ENCODE data around the gene TRIL.

Gene TRIL

DNA sequence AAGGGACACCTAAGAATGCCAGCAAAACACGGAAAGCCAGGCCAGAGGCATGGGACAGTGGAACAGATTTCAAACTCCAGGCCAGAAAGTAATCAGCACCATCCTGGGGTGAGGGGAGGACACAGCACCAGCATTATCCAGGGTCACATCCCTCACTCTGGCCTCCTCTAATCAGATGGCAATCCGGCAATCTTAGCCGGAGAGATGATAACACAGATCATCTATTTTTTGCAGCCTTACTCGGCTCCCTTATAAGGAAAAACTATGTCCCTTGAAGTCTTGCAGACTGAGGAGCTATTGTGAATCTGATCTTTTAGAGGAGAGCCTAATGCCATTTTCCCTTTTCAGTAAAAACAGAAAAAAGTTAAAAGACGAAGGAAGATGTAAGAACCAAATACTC lies 16.5 kb downstream of the TRIL start:
- FAIRE-seq: peak; percentile 42
- DNase-seq (ENCODE audit: low spot score): no peak

DNA sequence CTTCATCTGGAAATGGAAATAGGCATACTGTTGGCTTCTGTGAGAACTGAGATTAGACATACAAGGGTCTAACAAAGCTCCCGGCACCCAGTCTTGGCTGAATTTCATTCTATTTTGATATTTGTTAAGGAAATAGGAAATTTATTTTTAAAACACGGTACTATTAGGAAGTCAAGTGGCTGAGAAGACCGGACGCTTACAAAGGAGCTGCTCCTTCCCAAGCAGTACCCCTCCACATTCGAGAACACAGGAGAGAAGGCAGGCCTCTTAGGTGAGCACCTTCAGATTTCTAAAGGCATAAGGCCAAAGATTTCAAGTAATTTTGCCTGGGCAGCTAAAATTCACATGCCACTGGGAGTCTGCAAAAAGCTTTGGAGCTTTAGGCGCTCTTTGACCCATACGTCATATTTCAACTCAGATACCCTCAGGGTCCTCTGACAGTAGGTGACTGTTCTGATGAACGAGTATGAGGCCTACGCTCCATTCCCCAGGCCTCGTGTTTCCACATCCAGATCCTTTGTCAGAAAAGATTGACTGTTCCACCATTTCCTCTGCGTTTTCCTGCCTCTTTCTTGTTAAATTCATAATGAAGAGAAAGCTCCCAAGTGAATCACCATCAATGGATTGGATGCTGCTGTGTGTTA lies 17.3 kb downstream of the TRIL start:
- FAIRE-seq: no peak
- no peak for DNase-seq (ENCODE audit: low spot score)

DNA sequence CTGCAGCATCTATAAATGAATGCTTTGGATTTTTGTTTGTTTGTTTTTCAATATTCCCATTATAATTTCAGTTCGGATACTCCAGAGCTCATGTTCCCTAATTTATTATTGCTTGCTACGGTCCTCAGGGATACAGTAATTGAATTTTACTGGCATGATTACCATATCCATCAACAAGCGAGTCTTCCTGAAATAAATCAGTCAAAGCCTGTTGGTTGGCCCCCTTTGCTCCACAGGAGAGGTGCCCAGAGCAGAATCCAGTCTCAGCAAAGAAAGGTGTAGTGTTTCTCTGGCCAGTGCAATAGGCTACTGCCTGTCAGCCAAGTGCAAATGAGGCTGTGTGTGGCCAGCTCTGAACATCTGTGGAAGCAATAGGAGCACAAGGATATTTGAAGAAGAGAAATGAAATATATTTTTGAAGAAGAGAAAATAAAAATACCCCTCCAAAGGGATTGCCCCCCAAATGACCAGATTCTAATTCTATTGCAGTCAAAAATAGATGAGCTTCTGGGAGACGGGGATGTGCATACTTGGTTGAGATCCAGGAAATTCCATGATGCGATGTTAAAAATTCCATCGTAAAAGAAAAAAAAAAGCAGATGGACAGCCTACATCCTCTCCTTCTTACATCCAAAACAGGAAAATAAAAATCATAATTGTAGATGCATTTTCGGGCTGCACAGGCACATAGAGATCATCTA lies 18.1 kb downstream of the TRIL start:
- FAIRE-seq: no peak
- no peak for DNase-seq (ENCODE audit: low spot score)

DNA sequence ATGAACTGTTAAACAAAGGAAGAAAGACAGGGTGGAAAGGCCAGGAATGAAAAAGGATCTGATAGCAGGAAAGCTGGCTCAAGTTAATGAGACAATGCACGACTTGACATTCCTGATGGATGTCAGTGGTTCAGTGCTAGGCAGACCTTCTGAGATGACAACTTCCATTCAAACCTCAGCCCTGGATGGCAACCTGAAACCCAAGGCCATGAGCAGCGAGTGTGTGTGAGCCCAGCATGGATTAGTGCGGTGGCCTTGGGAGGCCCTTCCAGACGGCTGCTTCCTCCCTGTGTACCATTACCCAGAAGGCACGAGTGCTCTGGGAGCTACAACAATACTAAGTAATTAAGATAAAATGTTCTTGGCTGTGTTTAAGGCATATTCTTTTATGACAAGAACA lies 18.8 kb downstream of the TRIL start:
- FAIRE-seq (no peak), DNase-seq (ENCODE audit: low spot score) (no peak)

DNA sequence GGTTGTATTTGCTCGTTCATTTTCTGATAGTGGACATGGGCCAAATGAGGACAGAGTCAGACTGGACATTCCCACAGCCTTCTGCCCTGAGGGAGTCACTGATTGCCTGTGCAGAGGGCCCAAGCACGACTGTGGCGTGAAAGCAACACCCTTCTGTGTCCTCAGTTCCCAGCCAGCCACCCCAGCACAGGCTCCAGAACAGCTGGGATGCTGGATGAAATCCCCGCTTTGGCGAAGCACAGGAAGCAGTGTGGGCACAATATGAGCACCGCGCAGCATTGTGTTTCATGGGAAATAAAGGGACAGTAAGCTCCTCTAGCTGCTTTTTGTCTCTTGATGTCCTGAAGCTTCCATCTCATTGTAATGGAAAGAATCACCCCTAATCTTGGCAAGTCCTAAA lies 20.5 kb downstream of the TRIL start:
- DNase-seq (ENCODE audit: low spot score) (no peak), FAIRE-seq (no peak)

DNA sequence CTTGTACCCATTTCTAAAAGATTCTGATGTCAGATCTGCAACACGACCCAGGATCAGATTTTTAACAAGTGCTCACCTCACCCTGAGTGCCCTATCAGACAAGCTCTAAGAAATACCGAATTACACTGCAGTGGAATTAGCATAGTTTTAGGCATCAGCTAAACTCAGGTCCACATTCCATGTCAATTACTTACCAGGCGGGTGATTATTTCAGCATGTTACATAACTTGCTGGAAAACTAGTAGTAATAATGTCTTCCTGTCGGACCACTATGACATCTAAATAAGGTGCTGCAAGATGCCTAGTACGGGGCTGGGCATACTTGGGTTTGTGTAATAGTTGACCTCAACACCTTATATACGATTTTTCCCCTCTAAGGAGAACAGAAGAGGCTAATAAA lies 21.0 kb downstream of the TRIL start:
- DNase-seq (ENCODE audit: low spot score) (no peak), FAIRE-seq (no peak)

DNA sequence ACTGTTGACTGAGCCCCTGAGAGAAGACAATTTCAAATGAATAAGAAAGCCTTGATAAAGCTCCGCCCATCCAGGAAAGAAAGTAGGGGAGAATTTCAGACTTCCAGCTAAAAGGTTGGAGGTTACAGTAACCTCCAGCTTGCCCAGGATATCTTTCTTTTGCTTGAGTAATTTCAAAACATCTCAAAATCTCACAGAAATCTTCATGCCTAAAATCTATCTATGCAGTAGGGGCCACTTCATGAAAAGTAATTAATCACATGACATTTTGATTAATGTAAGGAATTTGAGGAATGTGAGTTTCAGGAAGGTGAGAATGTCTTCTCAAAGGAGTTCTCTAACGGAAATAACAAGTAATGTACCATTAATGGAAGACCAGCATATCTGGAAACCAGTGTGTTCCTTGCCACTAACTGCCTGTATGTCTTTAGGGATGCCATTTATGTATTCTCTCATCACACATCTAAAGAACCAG lies 24.2 kb downstream of the TRIL start:
- DNase-seq (ENCODE audit: low spot score): no peak
- FAIRE-seq: no peak

DNA sequence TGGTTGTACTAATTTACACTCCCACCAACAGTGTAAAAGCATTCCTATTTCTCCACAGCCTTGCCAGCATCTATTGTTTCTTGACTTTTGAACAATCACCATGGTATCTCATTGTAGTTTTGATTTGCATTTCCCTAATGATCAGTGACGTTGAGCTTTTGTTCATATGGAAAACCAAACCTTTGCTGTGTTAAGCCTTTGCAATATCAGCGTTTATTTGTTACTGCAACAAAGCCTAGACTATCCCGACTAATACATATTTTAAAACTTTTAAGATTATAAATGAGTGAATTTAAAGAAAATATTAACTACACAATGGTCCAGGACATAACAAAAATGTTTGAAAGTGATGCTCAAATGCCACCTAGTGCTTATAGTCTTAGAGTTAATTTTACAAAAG lies 26.6 kb downstream of the TRIL start:
- FAIRE-seq (no peak), DNase-seq (ENCODE audit: low spot score) (no peak)

DNA sequence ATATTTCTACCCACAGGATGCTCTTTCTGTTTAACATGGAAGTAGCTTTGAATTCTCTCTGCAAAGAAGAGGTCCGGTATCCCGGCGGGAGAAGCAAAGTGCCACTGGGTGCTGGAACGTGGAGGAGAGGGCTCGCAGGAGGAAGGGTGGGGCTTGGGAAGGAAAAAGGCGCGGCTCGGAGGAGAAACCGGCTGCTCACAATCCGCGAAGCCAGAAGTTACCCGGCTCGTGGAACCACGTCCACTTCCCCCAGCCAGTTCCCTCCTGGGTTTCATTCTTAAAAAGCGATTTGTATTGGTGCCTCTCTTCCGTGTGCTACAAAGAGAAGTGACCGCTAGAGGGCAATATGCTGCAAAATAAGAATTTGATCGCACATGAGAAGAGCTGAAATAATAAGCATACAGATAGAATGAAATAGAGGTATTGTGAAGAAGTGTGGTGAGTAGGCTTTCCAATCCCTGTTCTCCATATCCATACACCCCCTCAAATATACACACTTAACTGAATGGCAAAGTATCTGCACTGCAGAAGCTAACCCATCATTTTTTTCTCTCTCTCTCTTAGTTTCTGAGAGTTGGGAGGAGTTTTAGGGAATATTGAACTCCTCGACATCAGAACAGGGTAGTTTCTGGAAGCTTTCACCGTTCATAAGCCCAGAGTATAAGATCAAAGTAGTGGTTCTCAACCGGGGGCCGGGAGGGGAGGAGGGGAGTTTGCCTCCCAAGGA lies 31.1 kb downstream of the TRIL start:
- FAIRE-seq (peak; percentile 70), DNase-seq (ENCODE audit: low spot score) (peak; percentile 87)

DNA sequence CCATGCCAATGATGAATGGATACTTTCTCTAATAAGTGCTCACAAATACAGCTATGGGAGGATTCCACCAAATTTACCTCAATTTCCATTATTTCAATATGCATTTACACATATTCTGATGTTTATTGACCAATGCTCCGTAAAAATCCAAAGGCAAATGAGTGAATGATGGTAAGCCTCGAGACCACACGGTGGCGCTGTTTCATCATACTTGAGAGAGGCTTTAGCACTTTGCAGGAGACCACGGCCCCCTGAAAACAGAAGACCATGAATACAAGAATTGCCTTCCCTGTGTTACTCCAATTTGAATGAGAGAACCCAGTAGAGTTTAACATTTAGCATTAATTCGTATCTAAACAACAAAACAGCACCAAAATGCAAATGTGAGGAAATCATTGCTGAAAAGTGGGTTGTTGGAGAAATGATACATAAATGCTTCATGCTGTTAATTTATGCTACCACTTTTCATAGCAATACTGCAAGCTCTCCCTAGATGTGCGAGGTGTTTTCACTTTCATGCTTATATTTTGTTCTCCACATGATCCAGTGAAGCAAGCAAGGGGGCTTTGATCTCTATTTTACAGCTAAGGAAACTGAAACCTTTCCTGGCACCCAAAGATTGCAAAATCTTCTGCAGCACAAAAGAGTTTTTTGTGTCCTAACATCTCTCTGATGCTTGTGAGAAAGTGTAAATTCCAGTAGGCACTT lies 35.4 kb downstream of the TRIL start:
- FAIRE-seq: peak; percentile 55
- DNase-seq (ENCODE audit: low spot score): peak; percentile 61

DNA sequence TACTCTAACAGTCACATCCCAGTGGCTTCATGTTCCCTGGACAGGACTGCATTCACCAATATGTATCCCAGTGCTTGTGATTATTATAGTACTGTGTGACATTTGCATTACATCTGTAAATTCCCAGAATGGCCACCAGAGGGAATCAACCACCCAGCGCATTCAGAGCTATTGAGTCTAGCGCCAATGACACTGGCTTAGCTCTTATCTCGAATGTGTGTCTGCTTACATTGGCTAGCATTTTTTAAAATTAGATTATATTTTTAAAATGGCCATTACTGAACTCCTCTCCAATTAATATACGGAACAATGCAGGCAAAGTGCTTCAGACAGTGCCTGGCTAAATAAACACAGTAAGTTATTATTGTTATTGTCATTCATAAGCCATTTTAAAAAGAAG lies 36.3 kb downstream of the TRIL start:
- peak; percentile 67 for DNase-seq (ENCODE audit: low spot score)
- FAIRE-seq: peak; percentile 62

DNA sequence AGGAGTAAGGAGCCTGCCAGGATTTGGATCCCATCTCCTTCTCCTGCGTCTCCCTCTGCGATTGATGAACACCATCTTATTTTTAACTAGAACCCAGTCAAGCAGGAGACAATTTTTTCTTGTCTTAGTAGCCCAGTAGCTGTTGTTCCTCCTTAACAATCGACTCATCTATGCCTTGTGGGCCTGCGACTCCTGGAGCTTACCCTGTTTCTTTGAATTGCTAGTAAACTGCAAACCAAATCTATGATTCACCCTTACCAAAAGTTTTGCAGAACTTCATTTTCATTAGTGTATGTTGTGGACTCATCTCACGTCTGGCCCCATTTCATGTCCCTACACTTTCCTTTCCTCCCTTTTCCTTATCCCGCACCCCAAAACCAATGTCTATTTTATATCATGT lies 37.7 kb downstream of the TRIL start:
- FAIRE-seq (no peak), DNase-seq (ENCODE audit: low spot score) (no peak)

DNA sequence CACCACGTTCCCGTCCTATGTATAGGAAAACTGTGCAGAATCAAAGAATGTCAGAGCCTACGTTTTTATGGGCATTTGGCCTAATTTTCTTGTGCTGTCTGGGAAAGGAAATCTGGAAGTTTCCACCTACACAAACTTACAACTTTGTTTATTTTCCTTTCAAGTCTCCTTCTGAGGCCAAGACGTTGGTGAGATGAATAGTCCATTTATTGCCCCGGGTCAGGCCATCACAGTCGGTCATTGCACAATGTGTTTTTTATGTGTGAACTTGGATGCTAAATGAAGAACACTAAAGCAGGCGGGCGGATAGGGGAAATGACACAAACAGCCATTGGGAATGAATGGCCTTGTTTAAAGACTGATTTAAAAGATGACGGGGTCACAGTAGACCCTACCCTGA lies 38.6 kb downstream of the TRIL start:
- DNase-seq (ENCODE audit: low spot score) (no peak), FAIRE-seq (no peak)

DNA sequence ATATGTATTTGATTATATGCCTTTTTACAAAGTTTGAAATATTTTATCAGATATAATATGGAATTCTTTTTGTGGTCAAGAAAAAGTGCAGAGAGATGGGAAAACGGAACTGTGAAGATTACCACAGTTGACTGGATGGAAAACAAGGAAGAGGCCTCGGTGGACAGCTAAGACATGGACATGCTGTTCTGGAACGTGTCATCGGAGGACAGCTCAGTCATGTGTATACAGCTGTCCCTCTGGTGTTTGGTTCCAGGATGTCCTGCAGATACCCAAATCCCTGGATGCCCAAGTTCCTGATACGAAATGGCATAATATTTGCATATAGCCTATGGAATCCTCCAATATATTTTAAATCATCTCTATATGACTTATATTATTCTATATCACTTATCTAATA lies 49.4 kb downstream of the TRIL start:
- FAIRE-seq: peak; percentile 46
- no peak for DNase-seq (ENCODE audit: low spot score)

DNA sequence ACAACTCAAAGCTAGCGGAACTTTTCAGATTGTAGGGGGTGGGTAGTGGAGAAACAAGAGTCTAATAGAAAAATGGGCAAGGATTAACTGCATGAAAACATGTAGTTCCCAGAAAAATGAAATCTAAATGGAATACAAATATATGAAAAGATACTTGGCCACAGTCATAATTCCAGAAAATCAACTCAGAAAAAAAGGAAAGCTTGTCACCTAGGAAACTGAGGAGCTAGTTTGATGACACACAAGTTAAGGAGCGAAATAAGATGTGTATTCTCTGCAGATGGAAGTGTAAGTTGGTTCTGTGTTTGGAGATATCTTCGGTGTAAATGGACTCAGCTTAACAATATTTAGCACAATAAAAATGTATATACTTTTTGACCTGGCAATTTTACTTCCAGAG lies 52.7 kb downstream of the TRIL start:
- DNase-seq (ENCODE audit: low spot score) (no peak), FAIRE-seq (no peak)

DNA sequence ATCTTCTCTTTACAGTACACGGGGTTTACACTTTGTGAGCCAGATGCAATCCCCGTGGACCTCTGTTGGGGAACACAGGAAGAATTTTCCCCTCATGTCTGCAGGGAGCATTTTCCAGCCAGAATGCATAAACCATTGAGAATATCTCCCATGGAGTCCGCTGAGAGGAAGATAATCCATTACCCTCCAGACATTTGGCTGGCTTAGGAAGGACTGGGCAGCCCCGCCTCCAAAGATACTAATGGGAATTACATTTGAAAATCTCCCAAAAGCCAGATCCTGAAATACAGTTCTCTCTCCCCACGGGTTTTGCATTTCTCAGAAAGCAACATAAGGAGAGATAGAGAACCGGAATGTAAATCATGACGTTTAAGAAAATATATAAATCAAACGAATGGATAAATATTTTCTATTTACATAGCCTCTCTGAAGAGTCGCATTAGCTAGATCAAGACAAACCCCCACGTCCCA lies 53.5 kb downstream of the TRIL start:
- DNase-seq (ENCODE audit: low spot score) (peak; percentile 17), FAIRE-seq (peak; percentile 35)

DNA sequence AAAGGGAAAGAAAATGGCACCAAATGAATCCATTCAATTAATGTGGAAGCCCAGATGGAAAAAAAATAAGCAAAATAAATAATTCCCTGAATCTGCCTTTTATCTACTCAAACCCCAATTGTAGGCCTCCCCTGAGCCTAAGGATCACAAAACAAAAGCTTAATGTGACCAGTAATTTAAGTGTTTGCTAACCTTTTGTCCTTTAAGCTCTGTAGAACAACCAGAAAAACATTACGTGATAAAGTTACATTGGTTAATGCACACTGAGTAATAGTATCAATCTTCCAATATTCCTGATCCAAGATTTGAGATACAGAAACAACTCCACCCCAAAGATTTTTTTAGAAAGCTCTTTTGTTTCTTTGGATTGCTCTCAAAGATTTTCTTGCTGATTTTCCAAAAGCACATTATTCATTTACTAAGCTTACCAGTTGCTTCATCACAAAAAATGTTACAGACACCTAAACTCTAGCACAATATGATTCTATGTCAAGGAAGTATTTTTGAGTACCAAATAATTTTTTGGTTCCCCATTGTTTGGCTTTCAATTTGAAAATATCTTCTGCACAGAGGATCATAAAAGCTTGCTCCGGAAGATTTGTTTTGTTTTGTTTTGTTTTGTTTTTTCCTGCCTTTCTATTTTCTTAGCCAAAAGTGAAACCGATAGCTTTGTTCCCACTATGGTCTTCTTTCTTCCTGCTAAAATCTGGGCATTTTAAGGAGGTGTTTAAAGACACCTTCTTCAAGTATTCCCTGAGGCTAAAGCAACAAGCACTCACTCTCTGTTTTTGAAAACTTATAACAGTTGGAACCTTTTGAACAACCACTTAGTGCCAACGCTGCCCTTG lies 54.2 kb downstream of the TRIL start:
- peak; percentile 44 for FAIRE-seq
- no peak for DNase-seq (ENCODE audit: low spot score)

Data from urothelium cell line (cell line).